ENCODE measurements around the gene CYFIP1. TPM values are rescaled to one million over a fixed set of nuclear protein-coding genes. Genes with fewer than 3 reads are reported as not detected.

CYFIP1 gene
- total RNA-seq, 1 experiment from 2014 or later, result 143 TPM

DNA sequence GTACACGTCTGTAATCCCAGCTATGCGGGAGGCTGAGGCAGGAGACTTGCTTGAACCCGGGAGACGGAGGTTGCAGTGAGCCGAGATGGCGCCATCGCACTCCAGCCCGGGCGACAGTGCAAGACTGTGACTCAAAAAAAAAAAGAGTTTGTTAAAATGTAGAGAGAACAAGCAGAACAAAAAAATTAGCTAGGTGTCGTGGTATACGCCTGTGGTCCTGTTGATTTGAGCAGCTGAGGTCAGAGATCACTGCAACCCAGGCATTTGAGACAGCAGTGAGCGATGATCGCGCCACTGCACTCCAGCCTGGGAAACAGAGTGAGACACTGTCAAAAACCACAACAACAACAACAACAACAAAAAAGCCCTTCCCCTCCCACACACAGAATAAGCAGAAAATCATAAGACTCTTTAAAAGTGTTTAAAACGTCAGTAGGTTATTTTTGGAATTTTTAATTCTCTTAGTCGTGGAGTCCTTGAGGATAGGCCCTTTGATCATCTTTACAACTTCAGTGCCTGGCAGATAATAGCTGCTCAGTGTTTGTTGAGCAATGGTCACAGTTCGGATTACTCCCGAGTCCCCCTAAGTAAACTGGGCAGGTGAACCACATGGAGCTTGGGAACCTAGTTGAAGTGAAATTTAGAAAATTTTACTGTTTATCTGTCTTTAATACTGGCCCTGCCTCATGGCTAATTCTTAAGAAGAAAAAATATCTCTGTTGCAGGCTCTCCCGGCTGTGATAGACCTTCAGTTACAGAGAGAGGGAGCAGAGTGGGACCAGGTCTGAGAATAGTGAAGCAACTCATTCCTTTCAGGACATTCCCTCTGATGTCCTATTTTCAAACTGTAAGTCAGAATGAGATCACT, 135.5 kb downstream of the CYFIP1 start:
- peaks cover 8 to 16% of the 10 kb centered on the region in 2 experiments; a peak in 3 of 4 replicates for H3K36me3 ChIP-seq (ENCODE audit: control insufficient read depth in 1 of 2, insufficient read depth in 2 of 2, low read length in 2 of 2)
- intact Hi-C loops (cut with micrococcal nuclease), result no loop called here
- no peak for DNase-seq (ENCODE audit: low read depth, low spot score)
- H3K79me2 ChIP-seq (ENCODE audit: insufficient read depth, low read length), result peaks cover 99% of the 10 kb centered on the region
- TF ChIP-seq YY1 (IDR thresholded peaks at IDR 0.05; ENCODE audit: extremely low read depth, insufficient replicate concordance, low read depth, low read length) (no peak), SRF (IDR thresholded peaks at IDR 0.05; ENCODE audit: low read depth) (no peak), MAX (IDR thresholded peaks at IDR 0.05) (no peak), POLR2AphosphoS5 (IDR thresholded peaks at IDR 0.05; ENCODE audit: low read depth, low read length) (no peak), EGR1 (IDR thresholded peaks at IDR 0.05; ENCODE audit: low read depth) (no peak), FOSL1 (IDR thresholded peaks at IDR 0.05; ENCODE audit: low read depth) (no peak)
- TF ChIP-seq, protein P1, sequence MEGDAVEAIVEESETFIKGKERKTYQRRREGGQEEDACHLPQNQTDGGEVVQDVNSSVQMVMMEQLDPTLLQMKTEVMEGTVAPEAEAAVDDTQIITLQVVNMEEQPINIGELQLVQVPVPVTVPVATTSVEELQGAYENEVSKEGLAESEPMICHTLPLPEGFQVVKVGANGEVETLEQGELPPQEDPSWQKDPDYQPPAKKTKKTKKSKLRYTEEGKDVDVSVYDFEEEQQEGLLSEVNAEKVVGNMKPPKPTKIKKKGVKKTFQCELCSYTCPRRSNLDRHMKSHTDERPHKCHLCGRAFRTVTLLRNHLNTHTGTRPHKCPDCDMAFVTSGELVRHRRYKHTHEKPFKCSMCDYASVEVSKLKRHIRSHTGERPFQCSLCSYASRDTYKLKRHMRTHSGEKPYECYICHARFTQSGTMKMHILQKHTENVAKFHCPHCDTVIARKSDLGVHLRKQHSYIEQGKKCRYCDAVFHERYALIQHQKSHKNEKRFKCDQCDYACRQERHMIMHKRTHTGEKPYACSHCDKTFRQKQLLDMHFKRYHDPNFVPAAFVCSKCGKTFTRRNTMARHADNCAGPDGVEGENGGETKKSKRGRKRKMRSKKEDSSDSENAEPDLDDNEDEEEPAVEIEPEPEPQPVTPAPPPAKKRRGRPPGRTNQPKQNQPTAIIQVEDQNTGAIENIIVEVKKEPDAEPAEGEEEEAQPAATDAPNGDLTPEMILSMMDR (IDR thresholded peaks at IDR 0.05 in 2 of 3, conservative IDR thresholded peaks at IDR 0.05 in 1 of 3; ENCODE audit: borderline replicate concordance in 1 of 3, insufficient read depth in 1 of 3, low read depth in 2 of 3, low read length in 2 of 3), result no peak
- no peak overlapping the region for H3K27ac ChIP-seq (ENCODE audit: low read depth, low read length)
- H3K4me3 ChIP-seq (replicated peaks in 1 of 2; ENCODE audit: low read depth in 1 of 2, low read length in 2 of 2), result no peak overlapping the region
- H3K9ac ChIP-seq (ENCODE audit: low read length), result no peak overlapping the region
- no peak for ATAC-seq
- RAD21 ChIA-PET (ENCODE audit: low non-redundant PET in 1 of 2, low total read pairs in 2 of 2, uncharacterized antibody in 2 of 2, unreplicated experiment in 2 of 2), result no interaction called here
- H2AFZ ChIP-seq (ENCODE audit: low read depth, low read length, poor library complexity, severe bottlenecking), result no peak overlapping the region
- no peaks in the 10 kb centered on the region for H3K9me2 ChIP-seq (ENCODE audit: insufficient read depth)
- no TSS peak for BruUV-seq (replicated peaks)
- H4K20me1 ChIP-seq (ENCODE audit: insufficient read depth), result peaks cover 4% of the 10 kb centered on the region; the same call in 1 of the 2 replicates
- no peaks in the 10 kb centered on the region for H3K27me3 ChIP-seq (ENCODE audit: insufficient read depth, low read length)
- H3K4me2 ChIP-seq (ENCODE audit: low read length), result no peak overlapping the region
- POLR2A ChIA-PET, result no interaction called here
- no peaks in the 10 kb centered on the region for H3K9me3 ChIP-seq (ENCODE audit: control insufficient read depth in 1 of 2, insufficient read depth in 1 of 2, low read depth in 1 of 2, low read length in 2 of 2)
- CTCF ChIA-PET, result no interaction called here
- H3K4me1 ChIP-seq (ENCODE audit: control insufficient read depth in 1 of 2, insufficient read depth in 2 of 2, low read length in 2 of 2), result peaks cover 4% of the 10 kb centered on the region in 2 experiments; a peak in 3 of 4 replicates

Measured in HCT116 (cell line).